Glomerular visceral epithelial cell (primary cell): ENCODE results near the gene CEP70.
"Not testable (repeated sequence)": the region's sequence is repeated elsewhere in the genome, so short reads cannot be mapped to it uniquely, and the experiment has no call there.

Experiments used
- DNase-seq: peaks from one replicate; pipeline ENCODE4 v3.0.0-alpha.2; 2016; ENCODE audit errors: extremely low spot score

The CEP70 gene

GRCh38 chr3:138594150-138594934, at the start of gene CEP70:
CEP70 (minus strand) TSS chr3:138594260; CDS start chr3:138572927, 21,333 bp downstream.
- DNase-seq: peak; percentile 95

GRCh38 chr3:138642927-138643253, 48.8 kb upstream of the CEP70 start:
- no peak for DNase-seq

GRCh38 chr3:138642226-138642926, 48.3 kb upstream of the CEP70 start:
- no peak for DNase-seq

GRCh38 chr3:138640537-138640936, 46.5 kb upstream of the CEP70 start:
- DNase-seq: no peak

GRCh38 chr3:138638641-138639040, 44.6 kb upstream of the CEP70 start:
- DNase-seq: no peak

- DNase-seq: no peak
Observed at GRCh38 chr3:138629526-138629925, 35.5 kb upstream of the CEP70 start.

- DNase-seq: peak; percentile 24
Observed at GRCh38 chr3:138625707-138626365, 31.8 kb upstream of the CEP70 start.

GRCh38 chr3:138624518-138624917, 30.5 kb upstream of the CEP70 start:
- no peak for DNase-seq

- no peak for DNase-seq
Observed at GRCh38 chr3:138620431-138620830, 26.4 kb upstream of the CEP70 start.

- no peak for DNase-seq
Observed at GRCh38 chr3:138615462-138615861, 21.4 kb upstream of the CEP70 start.

GRCh38 chr3:138609898-138610266, 15.8 kb upstream of the CEP70 start:
- no peak for DNase-seq

GRCh38 chr3:138608322-138609135, 14.5 kb upstream of the CEP70 start, which contains the start of gene FAIM:
FAIM (plus strand) TSS chr3:138608771; CDS start chr3:138619727, 10,956 bp downstream.
- peak; percentile 58 for DNase-seq

- DNase-seq: not testable (repeated sequence)
Observed at GRCh38 chr3:138604106-138604595, 10.1 kb upstream of the CEP70 start.

- DNase-seq: not testable (repeated sequence)
Observed at GRCh38 chr3:138601661-138602060, 7.6 kb upstream of the CEP70 start.

- no peak for DNase-seq
Observed at GRCh38 chr3:138600100-138600745, 6.2 kb upstream of the CEP70 start.

- DNase-seq: no peak
Observed at GRCh38 chr3:138598534-138598933, 4.5 kb upstream of the CEP70 start.

GRCh38 chr3:138597186-138597976, 3.3 kb upstream of the CEP70 start:
- peak; percentile 35 for DNase-seq

GRCh38 chr3:138594935-138595610, 1.0 kb upstream of the CEP70 start:
- DNase-seq: no peak

- no peak for DNase-seq
Observed at GRCh38 chr3:138593488-138594149, 441 bp downstream of the CEP70 start.
